Femur (tissue), 1 donor: ENCODE measurements around the gene GCNT1.

Source experiments
- DNase-seq: peaks from one replicate; pipeline ENCODE4 v3.0.0-alpha.2; 2017

The GCNT1 gene

DNA sequence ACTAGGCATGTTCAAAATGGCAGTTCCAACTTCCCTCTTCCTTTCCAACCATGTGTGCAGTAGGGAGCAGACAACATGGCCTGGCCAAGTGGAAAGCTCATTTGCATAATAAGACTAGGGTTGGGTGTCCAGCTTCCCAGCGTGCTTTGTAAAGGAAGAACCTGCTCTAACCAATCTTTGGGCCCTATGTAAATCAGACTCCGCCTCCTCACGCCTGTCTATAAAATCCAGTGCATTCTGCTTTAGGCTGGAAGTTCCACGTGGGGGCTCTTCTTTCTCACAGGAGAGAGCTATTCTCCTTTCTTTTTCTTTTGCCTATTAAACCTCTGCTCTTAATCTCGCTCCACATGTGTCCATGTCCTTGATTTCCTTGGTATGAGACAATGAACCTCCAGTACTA, 83.4 kb downstream of the GCNT1 start:
- DNase-seq, result no peak

DNA sequence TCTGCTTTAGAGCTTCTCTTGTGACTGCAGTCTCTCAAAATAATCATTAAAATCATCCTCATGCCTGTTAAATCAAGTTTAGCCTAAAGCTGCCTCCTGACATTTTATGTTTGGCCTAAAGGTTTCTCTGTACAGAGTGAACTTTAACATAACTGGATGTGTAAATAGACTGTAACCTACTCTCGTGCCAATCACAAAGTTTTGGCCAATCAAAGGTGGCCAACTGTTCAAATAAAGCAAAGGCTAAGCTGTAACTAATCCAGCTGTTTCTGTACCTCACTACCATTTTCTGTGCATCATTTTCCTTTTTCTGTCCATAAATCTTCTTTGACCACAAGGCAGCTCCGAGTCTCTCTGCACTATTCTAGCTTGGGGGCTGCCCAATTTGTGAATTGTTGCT, 86.2 kb downstream of the GCNT1 start:
- no peak for DNase-seq

DNA sequence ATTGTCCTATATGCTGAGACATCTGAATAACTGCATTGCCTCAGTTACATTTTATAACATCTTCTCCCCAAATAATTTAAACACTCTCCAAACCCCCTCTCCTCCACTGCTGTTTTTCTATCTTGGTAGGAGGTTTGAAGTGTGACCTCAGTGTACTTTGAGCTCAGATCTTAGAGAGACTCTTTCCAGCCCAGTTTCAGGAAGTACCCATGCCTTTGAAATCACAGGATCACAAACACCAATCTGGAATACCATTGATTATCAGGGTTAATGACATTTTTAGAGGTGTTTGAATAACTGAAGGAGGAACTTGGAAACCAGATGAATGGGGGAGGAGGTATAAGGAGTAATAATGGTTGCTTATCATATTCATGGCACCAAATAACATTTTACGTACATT, 93.2 kb downstream of the GCNT1 start:
- no peak for DNase-seq

DNA sequence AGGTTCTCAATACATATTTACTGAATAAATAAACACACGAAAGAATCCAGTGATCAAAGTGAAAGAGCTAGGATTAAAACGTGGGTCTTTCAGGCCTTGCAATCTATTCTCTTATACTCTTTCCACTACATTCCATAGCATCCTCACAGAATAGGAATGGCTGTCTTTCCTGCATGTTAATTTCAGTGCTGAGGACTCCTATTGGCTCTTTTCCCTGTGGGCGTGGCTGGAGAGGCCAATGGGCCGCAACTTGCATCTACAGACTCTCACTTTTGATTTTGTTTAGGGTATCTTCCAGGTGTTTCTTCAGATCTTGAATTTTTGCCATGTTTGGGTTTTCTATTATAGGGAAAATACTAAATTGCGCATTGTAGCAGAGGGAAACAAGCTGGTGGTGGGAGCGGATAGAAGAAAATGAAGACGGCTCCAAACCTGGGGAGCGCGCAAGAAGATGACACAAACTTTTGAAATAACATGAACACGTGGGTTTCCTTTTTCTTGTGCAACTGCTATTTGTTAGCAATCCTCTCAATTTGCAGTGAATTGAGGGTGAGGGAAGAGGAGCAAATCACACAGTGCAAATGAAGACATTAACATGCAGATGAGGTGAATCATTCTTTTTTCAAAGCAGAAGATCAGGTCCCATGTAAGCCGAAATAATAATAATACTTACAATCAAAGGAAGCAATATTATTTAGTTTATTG, 93.9 kb downstream of the GCNT1 start:
- no peak for DNase-seq

DNA sequence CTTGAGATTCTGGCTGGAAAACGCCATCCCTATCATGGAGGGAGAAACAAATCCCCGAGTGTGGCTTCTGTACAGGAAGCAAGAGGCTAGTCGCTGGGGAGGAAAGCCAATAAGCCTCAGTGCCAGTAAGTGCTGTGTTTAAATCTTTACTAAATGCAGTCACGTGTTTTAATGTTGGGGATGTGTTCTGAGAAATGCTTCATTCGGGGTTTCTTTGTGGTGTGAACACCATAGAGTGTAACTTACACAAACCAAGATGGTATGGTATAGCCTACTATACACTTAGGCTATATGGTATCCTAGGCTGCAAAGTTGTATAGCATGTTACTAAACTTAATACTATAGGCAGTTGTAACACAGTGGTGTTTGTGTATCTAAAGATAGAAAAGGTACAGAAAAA, 94.7 kb downstream of the GCNT1 start:
- DNase-seq, result no peak
